ENCODE results near the gene DCDC2.
"Not testable (repeated sequence)": the region's sequence is repeated elsewhere in the genome, so short reads cannot be mapped to it uniquely, and the experiment has no call there.

DCDC2 gene

DNA sequence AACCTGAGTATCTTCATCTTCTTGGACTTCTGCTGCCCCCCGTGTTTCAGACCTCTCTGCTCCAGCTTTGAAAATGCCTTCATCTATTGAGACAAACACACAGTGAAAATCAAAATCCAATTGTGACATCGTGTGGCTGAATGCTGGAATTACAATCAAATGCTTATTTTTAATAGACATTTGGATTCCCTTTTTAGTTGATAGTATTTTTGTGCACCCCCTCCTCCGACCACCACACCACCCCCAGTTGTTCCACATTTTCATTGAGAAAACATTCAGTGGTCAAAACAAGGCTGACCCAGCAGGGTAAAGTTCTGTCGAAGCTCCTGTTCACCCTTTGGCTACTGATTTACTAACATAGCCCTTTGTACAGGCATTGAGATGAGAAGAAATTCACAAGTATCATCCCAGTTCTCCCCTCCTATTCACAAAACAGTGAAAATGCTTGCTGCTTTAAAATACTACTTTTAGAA, 152.8 kb downstream of the DCDC2 start:
- Mint-ChIP-seq H3K4me1 (no peaks in the 10 kb centered on the region), H3K9me3 (no peaks in the 10 kb centered on the region), H3K36me3 (ENCODE audit: insufficient read depth) (no peaks in the 10 kb centered on the region), H3K27me3 (peaks cover 38% of the 10 kb centered on the region), H3K4me3 (no peak overlapping the region), H3K27ac (ENCODE audit: low read depth) (no peak overlapping the region)
- no peak for DNase-seq (ENCODE audit: low spot score in 2 of 2)
- no peak for ATAC-seq (replicated peaks; ENCODE audit: extremely low read depth, poor library complexity, severe bottlenecking)

DNA sequence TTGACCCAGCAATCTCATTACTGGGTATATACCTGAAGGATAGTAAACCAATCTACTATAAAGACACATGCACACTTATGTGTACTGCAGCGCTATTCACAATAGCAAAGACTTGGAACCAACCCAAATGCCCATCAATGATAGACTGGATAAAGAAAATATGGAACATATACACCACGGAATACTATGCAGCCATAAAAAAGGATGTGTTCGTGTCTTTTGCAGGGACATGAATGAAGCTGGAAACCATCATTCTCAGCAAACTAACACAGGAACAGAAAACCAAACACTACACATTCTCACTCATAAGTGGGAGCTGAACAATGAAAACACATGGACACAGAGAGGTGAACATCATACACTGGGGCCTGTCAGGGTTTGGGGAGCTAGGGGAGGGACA, 153.7 kb downstream of the DCDC2 start:
- not testable (repeated sequence) for H3K4me1 Mint-ChIP-seq; H3K4me3 Mint-ChIP-seq; H3K9me3 Mint-ChIP-seq; H3K36me3 Mint-ChIP-seq (ENCODE audit: insufficient read depth); ATAC-seq (replicated peaks; ENCODE audit: extremely low read depth, poor library complexity, severe bottlenecking); DNase-seq (ENCODE audit: low spot score in 2 of 2); H3K27ac Mint-ChIP-seq (ENCODE audit: low read depth)
- H3K27me3 Mint-ChIP-seq, result peaks cover 46% of the 10 kb centered on the region

DNA sequence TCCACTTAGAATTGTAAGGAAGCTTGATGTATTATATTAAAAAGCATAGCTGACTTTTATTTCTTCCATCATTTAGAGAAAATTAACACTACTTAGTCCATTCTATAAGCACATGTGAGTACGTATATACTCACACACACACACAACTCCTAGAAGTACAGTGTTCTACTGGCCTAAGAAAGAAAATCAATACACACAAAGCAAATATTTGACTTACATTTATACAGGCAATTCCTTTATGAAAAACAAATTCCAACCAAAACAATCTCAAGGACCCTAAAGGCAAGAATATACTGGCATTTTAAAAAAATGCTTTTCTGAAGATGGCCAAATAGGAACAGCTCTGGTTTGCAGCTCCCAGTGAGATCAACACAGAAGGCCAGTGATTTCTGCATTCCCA, 160.0 kb downstream of the DCDC2 start:
- H3K36me3 Mint-ChIP-seq (ENCODE audit: insufficient read depth), result no peaks in the 10 kb centered on the region
- peaks cover 51% of the 10 kb centered on the region for H3K27me3 Mint-ChIP-seq
- H3K9me3 Mint-ChIP-seq, result no peaks in the 10 kb centered on the region
- ATAC-seq (replicated peaks; ENCODE audit: extremely low read depth, poor library complexity, severe bottlenecking) (no peak), DNase-seq (ENCODE audit: low spot score in 2 of 2) (no peak)
- no peaks in the 10 kb centered on the region for H3K4me1 Mint-ChIP-seq
- no peak overlapping the region for H3K27ac Mint-ChIP-seq (ENCODE audit: low read depth)
- no peak overlapping the region for H3K4me3 Mint-ChIP-seq

DNA sequence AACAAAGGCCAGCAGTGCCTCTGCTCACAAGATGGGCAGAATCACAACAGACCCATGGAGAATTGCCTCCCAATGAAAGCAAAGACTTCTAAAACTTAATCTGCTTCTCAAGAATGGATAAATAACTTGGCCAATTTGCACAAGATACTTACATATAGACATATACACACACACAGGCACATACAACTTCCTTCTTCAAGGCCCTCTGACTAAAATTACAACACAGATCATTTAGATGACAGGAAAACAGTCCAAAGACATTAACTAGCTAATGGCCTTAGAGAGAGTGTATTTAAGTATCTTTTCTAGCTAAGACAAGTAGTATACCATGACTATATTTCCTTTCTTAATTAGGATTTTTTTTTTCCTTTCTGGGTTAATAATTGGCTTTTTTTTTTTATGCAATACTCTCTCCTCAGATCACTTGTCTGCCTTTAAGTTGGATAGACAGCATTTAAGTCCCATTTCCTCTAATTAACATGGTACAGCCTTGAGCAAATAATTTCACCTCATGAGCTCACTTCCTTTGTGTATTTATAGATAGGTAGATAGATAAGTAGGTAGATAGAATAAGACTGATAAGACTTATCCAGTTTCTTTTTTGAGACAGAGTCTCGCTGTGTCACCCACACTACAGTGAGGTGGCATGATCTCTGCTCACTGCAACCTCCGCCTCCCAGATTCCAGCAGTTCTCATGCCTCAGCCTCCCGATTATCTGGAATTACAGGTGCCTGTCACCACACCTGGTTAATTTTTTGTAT, 161.8 kb downstream of the DCDC2 start:
- Mint-ChIP-seq H3K27me3 (peaks cover 50% of the 10 kb centered on the region), H3K27ac (ENCODE audit: low read depth) (no peak overlapping the region), H3K4me1 (no peaks in the 10 kb centered on the region), H3K4me3 (no peak overlapping the region), H3K36me3 (ENCODE audit: insufficient read depth) (no peaks in the 10 kb centered on the region), H3K9me3 (no peaks in the 10 kb centered on the region)
- ATAC-seq (replicated peaks; ENCODE audit: extremely low read depth, poor library complexity, severe bottlenecking) (no peak), DNase-seq (ENCODE audit: low spot score in 2 of 2) (no peak)

DNA sequence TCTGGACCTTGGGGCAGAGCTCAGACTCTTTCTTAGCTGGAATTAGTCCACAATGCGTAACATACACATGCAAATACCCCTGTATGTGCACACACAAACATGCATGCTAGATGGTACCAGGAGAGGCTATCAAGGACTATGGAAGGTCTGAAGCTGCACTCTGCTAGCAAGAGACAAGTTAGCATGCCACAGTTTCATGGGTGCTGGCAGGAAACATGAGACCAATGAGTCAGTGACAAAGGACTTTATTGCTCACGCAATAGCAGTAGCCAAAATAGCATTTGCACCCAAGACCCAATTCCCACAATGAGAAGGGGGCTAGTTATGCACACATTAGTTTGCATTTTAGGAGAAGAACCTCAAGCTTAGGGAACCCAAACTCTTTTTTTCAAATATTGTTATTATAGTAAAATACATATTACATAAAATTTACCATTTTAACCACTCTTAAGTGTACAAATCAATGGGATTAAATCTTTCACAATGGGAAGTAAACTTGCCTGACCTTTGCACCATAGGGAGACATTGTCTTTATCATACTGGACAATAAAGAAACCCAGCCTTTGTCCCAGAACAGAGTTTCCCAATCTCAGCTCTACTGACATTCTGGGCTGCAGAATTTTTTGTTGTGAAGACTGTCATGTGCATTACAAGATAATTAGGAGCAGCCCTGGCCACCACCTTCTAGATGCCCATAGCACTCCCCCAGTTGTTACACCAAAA, 162.7 kb downstream of the DCDC2 start:
- Mint-ChIP-seq H3K27ac (ENCODE audit: low read depth) (no peak overlapping the region), H3K9me3 (no peaks in the 10 kb centered on the region), H3K4me1 (no peaks in the 10 kb centered on the region), H3K36me3 (ENCODE audit: insufficient read depth) (no peaks in the 10 kb centered on the region), H3K27me3 (peaks cover 42% of the 10 kb centered on the region), H3K4me3 (no peak overlapping the region)
- DNase-seq (ENCODE audit: low spot score in 2 of 2) (no peak), ATAC-seq (replicated peaks; ENCODE audit: extremely low read depth, poor library complexity, severe bottlenecking) (no peak)

DNA sequence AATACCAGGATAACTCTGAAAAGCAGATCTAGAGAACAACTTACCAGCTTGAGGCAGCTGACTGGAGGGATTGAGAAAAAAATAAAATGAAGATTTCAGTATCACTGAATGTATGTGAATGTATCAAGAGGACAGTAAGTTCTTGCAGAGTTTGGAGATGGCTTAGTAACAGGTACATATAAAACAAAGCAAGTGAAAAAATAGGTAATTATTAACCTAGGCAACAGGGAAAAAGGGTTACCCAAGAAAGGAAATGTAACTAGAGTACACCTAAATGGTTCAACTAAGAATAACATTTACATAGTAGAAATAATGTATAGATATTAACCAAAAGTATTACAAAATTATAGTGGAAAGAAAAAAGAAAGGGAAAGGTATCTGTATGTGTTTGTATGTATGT, 164.5 kb downstream of the DCDC2 start:
- no peak for ATAC-seq (replicated peaks; ENCODE audit: extremely low read depth, poor library complexity, severe bottlenecking)
- Mint-ChIP-seq H3K36me3 (ENCODE audit: insufficient read depth) (no peaks in the 10 kb centered on the region), H3K4me1 (no peaks in the 10 kb centered on the region)

DNA sequence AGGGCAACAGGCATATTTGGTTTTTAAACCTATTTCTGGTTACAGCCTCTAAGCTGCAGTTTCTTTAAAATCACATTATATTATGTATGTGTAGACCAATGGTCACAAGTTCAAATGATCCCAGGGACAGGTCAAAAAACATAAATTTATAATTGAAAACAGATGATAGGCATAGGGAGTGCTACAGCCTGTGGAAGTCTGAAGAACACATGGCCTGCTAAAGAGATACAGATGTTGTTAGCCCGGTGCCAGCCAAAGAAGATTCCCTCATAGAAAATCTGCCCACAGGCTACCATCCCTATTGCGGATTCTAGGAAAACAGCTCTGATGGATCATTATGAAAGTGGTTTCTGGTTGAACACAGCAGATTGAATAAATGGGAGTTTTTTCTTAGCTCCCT, 166.5 kb downstream of the DCDC2 start:
- Mint-ChIP-seq H3K4me3 (no peak overlapping the region), H3K27me3 (peaks cover 41% of the 10 kb centered on the region), H3K9me3 (no peaks in the 10 kb centered on the region), H3K36me3 (ENCODE audit: insufficient read depth) (no peaks in the 10 kb centered on the region), H3K4me1 (no peaks in the 10 kb centered on the region), H3K27ac (ENCODE audit: low read depth) (no peak overlapping the region)
- no peak for ATAC-seq (replicated peaks; ENCODE audit: extremely low read depth, poor library complexity, severe bottlenecking)
- DNase-seq (ENCODE audit: low spot score in 2 of 2), result no peak

More for the DNA sequence above, 164.5 kb downstream of the DCDC2 start:
- Mint-ChIP-seq H3K27me3 (peaks cover 46% of the 10 kb centered on the region), H3K27ac (ENCODE audit: low read depth) (no peak overlapping the region), H3K4me3 (no peak overlapping the region), H3K9me3 (no peaks in the 10 kb centered on the region)
- DNase-seq (ENCODE audit: low spot score in 2 of 2), result no peak

DNA sequence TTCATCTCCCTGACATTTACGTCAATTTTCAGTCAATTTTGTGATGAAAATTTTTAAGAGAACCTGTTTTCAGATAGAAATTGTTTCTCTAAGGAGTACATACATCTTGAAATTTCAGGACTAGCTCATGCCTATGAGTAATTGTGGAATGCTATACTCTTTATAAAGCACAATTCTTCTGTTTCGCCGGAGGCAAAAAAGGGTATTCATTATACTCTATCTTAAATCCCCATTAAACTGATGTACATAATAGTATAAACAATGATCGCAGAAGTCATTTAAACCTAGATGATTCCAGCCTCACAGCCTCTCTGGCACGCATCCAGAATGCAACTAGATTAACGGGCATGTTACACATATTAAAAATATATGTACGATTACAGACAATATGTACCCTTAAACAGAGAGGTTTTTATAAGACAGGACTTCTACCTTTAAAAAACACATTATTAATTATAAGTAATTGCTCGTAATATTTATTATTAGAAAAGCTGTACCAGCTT, 169.2 kb downstream of the DCDC2 start:
- no peak for ATAC-seq (replicated peaks; ENCODE audit: extremely low read depth, poor library complexity, severe bottlenecking)
- no peak overlapping the region for H3K4me3 Mint-ChIP-seq
- H3K4me1 Mint-ChIP-seq, result no peaks in the 10 kb centered on the region
- no peaks in the 10 kb centered on the region for H3K9me3 Mint-ChIP-seq
- no peak for DNase-seq (ENCODE audit: low spot score in 2 of 2)
- no peaks in the 10 kb centered on the region for H3K36me3 Mint-ChIP-seq (ENCODE audit: insufficient read depth)
- H3K27ac Mint-ChIP-seq (ENCODE audit: low read depth), result no peak overlapping the region
- peaks cover 34% of the 10 kb centered on the region for H3K27me3 Mint-ChIP-seq

DNA sequence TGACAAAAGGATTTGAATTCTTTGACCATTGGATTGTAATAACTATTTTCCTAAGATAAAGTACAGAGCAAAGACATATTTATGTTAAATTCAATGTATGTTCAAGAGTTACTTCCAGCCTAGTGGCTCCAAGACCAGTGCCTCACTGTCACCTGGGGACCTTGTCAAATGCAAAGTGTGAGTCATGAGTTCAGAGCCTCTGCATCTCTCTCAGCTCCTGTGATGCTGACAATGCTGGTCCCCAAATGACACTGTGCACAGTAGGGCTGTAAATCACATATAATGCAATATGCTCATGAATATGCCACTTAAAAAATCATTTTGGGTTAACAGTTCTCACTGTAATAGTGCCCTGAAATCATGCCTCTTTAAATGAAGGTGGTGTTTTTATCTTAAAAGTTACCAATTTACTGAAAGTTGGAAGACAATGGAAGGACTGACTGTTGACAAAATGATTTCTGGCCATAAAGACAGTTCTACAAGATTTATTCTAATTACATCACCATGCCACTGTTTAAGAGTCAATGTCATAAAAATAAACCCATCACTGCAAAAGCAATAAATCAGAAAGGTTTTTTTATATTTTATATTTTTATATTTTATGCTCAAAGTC, 169.8 kb downstream of the DCDC2 start:
- Mint-ChIP-seq H3K4me3 (no peak overlapping the region), H3K9me3 (no peaks in the 10 kb centered on the region), H3K4me1 (no peaks in the 10 kb centered on the region), H3K27ac (ENCODE audit: low read depth) (no peak overlapping the region), H3K27me3 (peaks cover 36% of the 10 kb centered on the region), H3K36me3 (ENCODE audit: insufficient read depth) (no peaks in the 10 kb centered on the region)
- no peak for DNase-seq (ENCODE audit: low spot score in 2 of 2)
- ATAC-seq (replicated peaks; ENCODE audit: extremely low read depth, poor library complexity, severe bottlenecking), result no peak

DNA sequence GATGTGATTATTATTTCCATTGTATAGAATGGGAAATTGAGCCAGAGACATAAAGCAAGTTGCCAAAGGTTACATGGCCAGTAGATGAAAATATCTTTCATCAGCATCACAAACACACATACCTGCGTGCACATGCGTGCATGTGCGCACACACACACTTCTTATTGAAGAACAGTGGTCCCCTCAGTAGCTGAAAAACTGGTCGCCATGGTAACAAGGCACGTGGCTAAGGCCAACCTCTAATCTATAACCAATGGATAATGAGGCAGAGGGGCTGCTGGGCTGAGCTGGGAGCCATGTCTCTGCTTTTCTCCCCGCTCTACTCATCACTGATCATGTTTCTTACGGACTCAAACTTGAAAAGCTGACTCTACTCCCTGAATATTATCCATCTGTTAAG, 171.5 kb downstream of the DCDC2 start:
- no peak overlapping the region for H3K27ac Mint-ChIP-seq (ENCODE audit: low read depth)
- H3K4me1 Mint-ChIP-seq, result no peaks in the 10 kb centered on the region
- H3K27me3 Mint-ChIP-seq, result peaks cover 27% of the 10 kb centered on the region
- no peaks in the 10 kb centered on the region for H3K36me3 Mint-ChIP-seq (ENCODE audit: insufficient read depth)
- H3K9me3 Mint-ChIP-seq, result no peaks in the 10 kb centered on the region
- no peak for DNase-seq (ENCODE audit: low spot score in 2 of 2)
- H3K4me3 Mint-ChIP-seq, result no peak overlapping the region
- ATAC-seq (replicated peaks; ENCODE audit: extremely low read depth, poor library complexity, severe bottlenecking), result no peak

DNA sequence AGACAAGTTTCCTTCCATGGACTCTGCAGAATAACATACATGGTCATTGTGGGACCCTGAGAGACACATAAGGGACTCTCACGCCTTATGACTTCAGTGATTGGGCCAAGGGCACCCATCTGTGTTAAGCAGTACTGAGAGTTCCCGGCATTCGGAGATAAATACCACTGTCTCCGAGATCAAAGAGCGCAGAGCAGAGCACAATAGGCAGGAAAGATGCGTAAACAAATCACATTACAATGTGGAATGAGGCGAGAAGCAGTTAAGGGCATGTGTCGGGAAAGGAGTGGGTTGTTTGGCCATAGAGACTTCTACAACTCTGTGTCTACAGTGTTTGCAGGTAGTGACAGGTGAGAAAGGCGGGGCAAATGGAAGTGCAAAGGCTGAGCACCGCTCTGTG, 174.3 kb downstream of the DCDC2 start:
- ATAC-seq (replicated peaks; ENCODE audit: extremely low read depth, poor library complexity, severe bottlenecking) (no peak), DNase-seq (ENCODE audit: low spot score in 2 of 2) (no peak)
- peaks cover 13% of the 10 kb centered on the region for H3K27me3 Mint-ChIP-seq
- no peak overlapping the region for H3K4me3 Mint-ChIP-seq
- no peaks in the 10 kb centered on the region for H3K4me1 Mint-ChIP-seq
- no peak overlapping the region for H3K27ac Mint-ChIP-seq (ENCODE audit: low read depth)
- no peaks in the 10 kb centered on the region for H3K36me3 Mint-ChIP-seq (ENCODE audit: insufficient read depth)
- no peaks in the 10 kb centered on the region for H3K9me3 Mint-ChIP-seq

DNA sequence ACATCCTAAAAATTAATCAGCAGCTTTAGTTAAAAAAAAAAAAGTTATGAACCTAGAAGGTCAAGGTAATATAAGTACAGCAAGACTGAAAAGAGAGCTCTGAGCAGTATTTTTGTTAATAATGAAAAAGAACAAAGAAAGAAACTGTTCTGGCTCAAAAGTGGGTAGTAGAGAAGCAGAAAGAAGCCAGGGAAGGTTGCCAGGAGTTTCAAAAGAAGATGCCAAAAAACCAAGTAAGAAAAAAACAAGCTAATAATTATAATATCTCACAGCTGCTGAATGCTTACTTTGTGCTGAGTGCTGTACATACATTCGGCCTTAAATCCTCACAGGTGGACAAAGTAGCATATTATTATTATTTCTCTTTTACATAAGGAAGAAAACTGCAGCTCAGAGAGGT, 200.0 kb downstream of the DCDC2 start:
- Mint-ChIP-seq H3K9me3 (no peaks in the 10 kb centered on the region), H3K36me3 (ENCODE audit: insufficient read depth) (no peaks in the 10 kb centered on the region), H3K27ac (ENCODE audit: low read depth) (no peak overlapping the region), H3K4me3 (no peak overlapping the region), H3K27me3 (peaks cover 35% of the 10 kb centered on the region), H3K4me1 (no peaks in the 10 kb centered on the region)
- DNase-seq (ENCODE audit: low spot score in 2 of 2), result no peak
- ATAC-seq (replicated peaks; ENCODE audit: extremely low read depth, poor library complexity, severe bottlenecking), result no peak

DNA sequence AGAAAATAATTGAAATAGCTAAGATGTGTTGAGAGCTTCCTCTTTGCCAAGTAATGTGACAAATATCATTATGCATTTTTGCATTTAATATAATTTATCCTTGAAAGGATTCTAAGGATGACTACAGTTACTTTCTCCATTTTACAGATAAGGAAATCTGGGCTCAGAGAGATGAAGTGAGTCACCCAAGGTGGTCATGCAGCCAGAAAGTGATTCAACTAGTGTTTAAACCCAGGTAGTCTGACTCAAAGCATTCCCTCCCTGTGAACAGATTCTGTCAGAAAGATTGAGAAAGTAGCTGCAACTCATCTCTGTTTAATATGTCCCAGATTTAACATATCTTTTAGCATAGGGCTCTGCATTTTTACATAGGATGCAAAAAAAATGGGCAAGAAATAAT, 203.7 kb downstream of the DCDC2 start:
- ATAC-seq (replicated peaks; ENCODE audit: extremely low read depth, poor library complexity, severe bottlenecking), result no peak
- Mint-ChIP-seq H3K27ac (ENCODE audit: low read depth) (no peak overlapping the region), H3K4me3 (no peak overlapping the region)

More for the DNA sequence above, 203.7 kb downstream of the DCDC2 start:
- Mint-ChIP-seq H3K4me1 (no peaks in the 10 kb centered on the region), H3K36me3 (ENCODE audit: insufficient read depth) (no peaks in the 10 kb centered on the region), H3K9me3 (peaks cover 11% of the 10 kb centered on the region), H3K27me3 (peaks cover 53% of the 10 kb centered on the region)
- no peak for DNase-seq (ENCODE audit: low spot score in 2 of 2)
